Transverse colon (tissue), 4 donors: ENCODE results near the gene ESD. TPM values are rescaled to one million over a fixed set of nuclear protein-coding genes. Genes with fewer than 3 reads are reported as not detected.
"Not testable (repeated sequence)": the region's sequence is repeated elsewhere in the genome, so short reads cannot be mapped to it uniquely, and the experiment has no call there.

Experiments used
- DNase-seq: peaks from one replicate; pipeline ENCODE4 v3.0.0-alpha.2; 2019
- H3K27ac ChIP-seq, 4 donors: fragments of 200-600 bp; sonication (generic); 2 replicates each; pipeline ENCODE4 v1.5.1; 2016 to 2018; ENCODE audit warnings: inconsistent platforms in 4 of 4
- H3K27me3 ChIP-seq: fragments of 200-600 bp; sonication (generic); 2 replicates; pipeline ENCODE4 v1.5.1; 2017; ENCODE audit warnings: inconsistent platforms
- H3K36me3 ChIP-seq, 4 donors: fragments of 200-600 bp; sonication (generic); 2 replicates each; pipeline ENCODE4 v1.5.1; 2017 to 2019; ENCODE audit warnings: inconsistent platforms in 4 of 4
- H3K4me1 ChIP-seq, 4 donors: fragments of 200-600 bp; sonication (generic); 2 replicates each; pipeline ENCODE4 v1.5.1; 2017 to 2020; ENCODE audit warnings: inconsistent platforms in 4 of 4
- H3K4me3 ChIP-seq, 4 donors: fragments of 200-600 bp; sonication (generic); 1 replicate in 1 of 4; 2 replicates in 3 of 4; pipeline versions ENCODE4 v1.5.1 to v1.6.1; 2017 to 2019; ENCODE audit warnings: inconsistent platforms in 4 of 4
- H3K9me3 ChIP-seq, 2 donors: fragments of 200-600 bp; sonication (generic); 2 replicates each; pipeline ENCODE4 v1.5.1; 2017 to 2019; ENCODE audit warnings: inconsistent platforms in 2 of 2
- CTCF ChIP-seq, 5 experiments: fragments of 200-600 bp in 3 of 5; fragments of 450-650 bp in 2 of 5; sonication (generic) in 3 of 5; IDR thresholded peaks; 1 replicate in 2 of 5; 2 replicates in 3 of 5; pipeline ENCODE4 v1.5.1; 2016 to 2017; ENCODE audit warnings: antibody characterized with exemption in 5 of 5, inconsistent platforms in 3 of 5, mild to moderate bottlenecking in 2 of 5, moderate library complexity in 1 of 5
- EP300 ChIP-seq: sonication (generic); formaldehyde crosslinking; IDR thresholded peaks from one replicate; pipeline ENCODE4 v1.6.1; 2017; ENCODE audit warnings: antibody characterized with exemption, low read depth
- POLR2A ChIP-seq: fragments of 450-650 bp; IDR thresholded peaks from one replicate; pipeline ENCODE4 v1.6.1; 2016; ENCODE audit warnings: antibody characterized with exemption, mild to moderate bottlenecking, moderate library complexity
- POLR2AphosphoS5 ChIP-seq, 3 donors: sonication (generic); formaldehyde crosslinking; IDR thresholded peaks; one replicate each; pipeline ENCODE4 v1.6.1; 2016; ENCODE audit warnings: antibody characterized with exemption in 3 of 3
- WGBS, 2 donors: methylation state at CpG; one replicate each; pipeline ENCODE4 v1.1.5; 2018; ENCODE audit warnings: low coverage in 1 of 2; 5-methylcytosine and 5-hydroxymethylcytosine counted together
- in situ Hi-C, 4 donors: fragments of 200-750 bp; cut with MboI; loops; one replicate each; pipeline versions ENCODE4 v1.15.0 to v1.15.1; 2017; ENCODE audit warnings: low sequenced_read_pairs in 3 of 4, low pct_ligation_motif_present in 1 of 4, low pct_unique_long_range_greater_than_20kb in 1 of 4
- intact Hi-C: fragments of 100-400 bp; cut with DNase I; formaldehyde crosslinking; loops from one replicate; pipeline ENCODE4 v1.15.1; 2023; ENCODE audit warnings: low total_unique reads
- total RNA-seq, 4 donors: library from RNA; depleted of rRNA; stranded (reverse); fragments of >200 nt; gene quantifications; one replicate each; pipeline ENCODE4 v1.1.0, GENCODE V29; 2016

ESD gene
- total RNA-seq, 4 donors from 2014 or later = 15.7 to 102 (median 60.6) TPM

- peaks cover 0 to 11% (median 2%) of the 10 kb centered on the region in 4 donors for H3K4me1 ChIP-seq
- H3K4me3 ChIP-seq = no peak overlapping the region
- TF ChIP-seq EP300 = no peak
- no peak for TF ChIP-seq POLR2AphosphoS5 (IDR thresholded peaks at IDR 0.05)
- no peak for TF ChIP-seq CTCF (IDR thresholded peaks at IDR 0.05)
- no peak for TF ChIP-seq POLR2A
- intact Hi-C loops = no loop called here
- H3K36me3 ChIP-seq = peaks cover 0 to 64% (median 4%) of the 10 kb centered on the region in 4 donors
- in situ Hi-C loops = no loop called here
- no peak overlapping the region for H3K27ac ChIP-seq
- no peaks in the 10 kb centered on the region for H3K27me3 ChIP-seq
- DNase-seq = no peak
- no peaks in the 10 kb centered on the region for H3K9me3 ChIP-seq
Measured at GRCh38 chr13:46771693-46772092, 25.3 kb downstream of the ESD start.

GRCh38 chr13:46769925-46770324 is 27.0 kb downstream of the ESD start:
- H3K27me3 ChIP-seq, H3K27ac ChIP-seq, H3K4me1 ChIP-seq, DNase-seq, intact Hi-C loops, H3K9me3 ChIP-seq, H3K4me3 ChIP-seq, in situ Hi-C loops: not testable (repeated sequence)
- peaks cover 0 to 46% (median 4%) of the 10 kb centered on the region in 4 donors for H3K36me3 ChIP-seq
- WGBS, 2 donors = 98 to 100% methylated on average over 1 to 4 of the region's 4 CpGs

- in situ Hi-C loops = no loop called here
- 45 to 60% methylated on average over 4 to 5 of the region's 5 CpGs for WGBS, 2 donors
- no peaks in the 10 kb centered on the region for H3K36me3 ChIP-seq
- H3K27ac ChIP-seq = peak overlapping the region in 1 of 4 donors; percentile 71
- H3K9me3 ChIP-seq = no peaks in the 10 kb centered on the region
- H3K4me3 ChIP-seq = no peak overlapping the region
- peak; percentile 43 for DNase-seq
- H3K4me1 ChIP-seq = peaks cover 5 to 51% (median 30%) of the 10 kb centered on the region in 4 donors
- no peaks in the 10 kb centered on the region for H3K27me3 ChIP-seq
- intact Hi-C loops = no loop called here
- no peak for TF ChIP-seq EP300
- TF ChIP-seq POLR2A = no peak
- TF ChIP-seq POLR2AphosphoS5 (IDR thresholded peaks at IDR 0.05) = no peak
- TF ChIP-seq CTCF (IDR thresholded peaks at IDR 0.05) = no peak
Measured at GRCh38 chr13:46761866-46762265, 35.1 kb downstream of the ESD start.

- TF ChIP-seq EP300 (no peak), POLR2AphosphoS5 (IDR thresholded peaks at IDR 0.05) (no peak), CTCF (IDR thresholded peaks at IDR 0.05) (no peak), POLR2A (no peak)
- WGBS, 2 donors = 93 to 96% methylated on average over 3 to 4 of the region's 4 CpGs
- peaks cover 5 to 55% (median 34%) of the 10 kb centered on the region in 4 donors for H3K4me1 ChIP-seq
- no peaks in the 10 kb centered on the region for H3K36me3 ChIP-seq
- H3K27me3 ChIP-seq = no peaks in the 10 kb centered on the region
- intact Hi-C loops = no loop called here
- H3K4me3 ChIP-seq = no peak overlapping the region
- no peak for DNase-seq
- in situ Hi-C loops = no loop called here
- H3K9me3 ChIP-seq = no peaks in the 10 kb centered on the region
- peak overlapping the region in 3 of 4 donors; percentile 71 to 74 (median 71) for H3K27ac ChIP-seq
Measured at GRCh38 chr13:46761174-46761573, 35.8 kb downstream of the ESD start.

GRCh38 chr13:46759846-46760245 is 37.1 kb downstream of the ESD start:
- Histone ChIP-seq H3K9me3 (no peaks in the 10 kb centered on the region), H3K4me1 (peaks cover 5 to 55% (median 34%) of the 10 kb centered on the region in 4 donors), H3K36me3 (no peaks in the 10 kb centered on the region), H3K27me3 (no peaks in the 10 kb centered on the region), H3K4me3 (no peak overlapping the region), H3K27ac (peak overlapping the region; percentile 71 to 74 (median 71))
- in situ Hi-C loops = no loop called here
- TF ChIP-seq POLR2A = peak; percentile 39
- no peak for TF ChIP-seq EP300
- TF ChIP-seq POLR2AphosphoS5 (IDR thresholded peaks at IDR 0.05) = peak in 2 of 3 donors; percentile 17 to 46
- DNase-seq = peak; percentile 20
- 17% methylated on average over 2 of the region's 2 CpGs; no CpG with 5 or more reads in 1 of the 2 donors for WGBS, 2 donors
- intact Hi-C loops = no loop called here
